ENCODE results near the gene COL1A1.

DNA sequence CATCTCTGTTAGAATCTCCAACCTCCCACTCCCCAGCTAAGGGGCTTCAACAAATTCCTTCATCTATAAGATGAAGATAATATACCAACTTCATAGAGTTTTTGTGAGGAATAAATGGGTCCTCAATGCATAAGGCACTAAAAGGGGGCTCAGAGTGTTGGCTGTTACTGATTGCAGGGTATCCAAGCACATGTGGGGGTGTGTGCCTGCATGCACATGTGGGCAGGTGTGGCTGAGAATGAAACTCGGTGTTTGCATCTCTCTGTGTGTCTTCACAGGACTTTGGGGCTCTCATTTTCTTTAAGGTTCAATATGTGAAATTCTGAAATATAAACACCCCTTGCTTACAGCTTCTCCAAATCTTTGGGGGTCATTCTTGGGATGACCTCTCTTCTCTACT, 46.8 kb downstream of the COL1A1 start:
- TF ChIP-seq, protein P1, sequence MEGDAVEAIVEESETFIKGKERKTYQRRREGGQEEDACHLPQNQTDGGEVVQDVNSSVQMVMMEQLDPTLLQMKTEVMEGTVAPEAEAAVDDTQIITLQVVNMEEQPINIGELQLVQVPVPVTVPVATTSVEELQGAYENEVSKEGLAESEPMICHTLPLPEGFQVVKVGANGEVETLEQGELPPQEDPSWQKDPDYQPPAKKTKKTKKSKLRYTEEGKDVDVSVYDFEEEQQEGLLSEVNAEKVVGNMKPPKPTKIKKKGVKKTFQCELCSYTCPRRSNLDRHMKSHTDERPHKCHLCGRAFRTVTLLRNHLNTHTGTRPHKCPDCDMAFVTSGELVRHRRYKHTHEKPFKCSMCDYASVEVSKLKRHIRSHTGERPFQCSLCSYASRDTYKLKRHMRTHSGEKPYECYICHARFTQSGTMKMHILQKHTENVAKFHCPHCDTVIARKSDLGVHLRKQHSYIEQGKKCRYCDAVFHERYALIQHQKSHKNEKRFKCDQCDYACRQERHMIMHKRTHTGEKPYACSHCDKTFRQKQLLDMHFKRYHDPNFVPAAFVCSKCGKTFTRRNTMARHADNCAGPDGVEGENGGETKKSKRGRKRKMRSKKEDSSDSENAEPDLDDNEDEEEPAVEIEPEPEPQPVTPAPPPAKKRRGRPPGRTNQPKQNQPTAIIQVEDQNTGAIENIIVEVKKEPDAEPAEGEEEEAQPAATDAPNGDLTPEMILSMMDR (IDR thresholded peaks at IDR 0.05; ENCODE audit: insufficient read depth, low read depth, low read length) = no peak
- TF ChIP-seq EZH2 (IDR thresholded peaks at IDR 0.05; ENCODE audit: insufficient read depth, low read length) = no peak
